Neural cell (in vitro differentiated cells): ENCODE data around the gene ABCF2. TPM values are rescaled to one million over a fixed set of nuclear protein-coding genes. Genes with fewer than 3 reads are reported as not detected.

Source experiments
- H2AFZ ChIP-seq: fragments of 200-600, 300-800 bp; sonication (generic), shearing (Covaris generic); 2 replicates; pipeline ENCODE4 v1.6.0; 2014; ENCODE audit warnings: low read depth, mild to moderate bottlenecking, antibody characterized with exemption, low read length, moderate library complexity
- H3F3A ChIP-seq: fragments of 200-600 bp; shearing (Covaris generic); 2 replicates; pipeline ENCODE4 v1.6.1; 2016; ENCODE audit warnings: mild to moderate bottlenecking, moderate library complexity, mixed read lengths, antibody characterized with exemption, low read length; ENCODE audit not compliant: insufficient read depth, poor library complexity, severe bottlenecking
- H3K27ac ChIP-seq: fragments of 200-600, 300-800 bp; sonication (generic), shearing (Covaris generic); 2 replicates; pipeline ENCODE4 v1.5.1; 2014; ENCODE audit warnings: mild to moderate bottlenecking, low read length, moderate library complexity
- H3K27me3 ChIP-seq: fragments of 300-800, 200-600 bp; sonication (generic), shearing (Covaris generic); 2 replicates; pipeline ENCODE4 v1.6.0; 2014; ENCODE audit warnings: mild to moderate bottlenecking, low read depth, low read length, moderate library complexity; ENCODE audit not compliant: insufficient read depth
- H3K36me3 ChIP-seq: fragments of 300-800, 200-600 bp; sonication (generic), shearing (Covaris generic); 2 replicates; pipeline ENCODE4 v1.5.1; 2014; ENCODE audit warnings: mild to moderate bottlenecking, antibody characterized with exemption, low read length, moderate library complexity; ENCODE audit not compliant: insufficient read depth
- H3K4me2 ChIP-seq: fragments of 300-800, 200-600 bp; sonication (generic), shearing (Covaris generic); 2 replicates; pipeline ENCODE4 v1.6.0; 2014; ENCODE audit warnings: mild to moderate bottlenecking, low read length
- H3K4me3 ChIP-seq: fragments of 300-800, 200-600 bp; sonication (generic), shearing (Covaris generic); 2 replicates; pipeline ENCODE4 v1.5.1; 2014; ENCODE audit warnings: mild to moderate bottlenecking, low read length, moderate library complexity
- H3K79me2 ChIP-seq: fragments of 200-600 bp; shearing (Covaris generic); replicated peaks from 2 replicates; pipeline ENCODE4 v1.6.0; 2014; ENCODE audit warnings: mild to moderate bottlenecking, low read length, moderate library complexity; ENCODE audit not compliant: insufficient read depth
- H3K9ac ChIP-seq: fragments of 300-800, 200-600 bp; sonication (generic), shearing (Covaris generic); 2 replicates; pipeline ENCODE4 v1.6.1; 2016; ENCODE audit warnings: mild to moderate bottlenecking, low read length, mixed read lengths
- H3K9me2 ChIP-seq: fragments of 200-600 bp; shearing (Covaris generic); 2 replicates; pipeline ENCODE4 v1.6.1; 2016; ENCODE audit warnings: mild to moderate bottlenecking, low read length, mixed read lengths; ENCODE audit not compliant: insufficient read depth
- H3K9me3 ChIP-seq: fragments of 200-600, 300-800 bp; sonication (generic), shearing (Covaris generic); 2 replicates; pipeline ENCODE4 v1.6.1; 2016; ENCODE audit warnings: mild to moderate bottlenecking, mixed run types, low read length, moderate library complexity, mixed read lengths
- H4K20me1 ChIP-seq: fragments of 200-600 bp; shearing (Covaris generic); 2 replicates; pipeline ENCODE4 v1.6.1; 2016; ENCODE audit warnings: mild to moderate bottlenecking, mixed run types; ENCODE audit not compliant: insufficient read depth
- EP300 ChIP-seq: fragments of 450-650 bp; conservative IDR thresholded peaks from 2 replicates; pipeline ENCODE4 v1.6.1; 2014; ENCODE audit warnings: antibody characterized with exemption, mild to moderate bottlenecking, moderate library complexity; ENCODE audit not compliant: poor library complexity, severe bottlenecking
- EZH2 ChIP-seq: fragments of 200-600, 300-800 bp; shearing (Covaris generic), sonication (generic); IDR thresholded peaks from 2 replicates; pipeline ENCODE4 v1.6.1; 2014; ENCODE audit warnings: antibody characterized with exemption, low read length, borderline replicate concordance, mild to moderate bottlenecking; ENCODE audit not compliant: insufficient read depth, poor library complexity, severe bottlenecking
- MXI1 ChIP-seq: fragments of 450-650 bp; conservative IDR thresholded peaks from 2 replicates; pipeline ENCODE4 v1.6.1; 2014; ENCODE audit warnings: antibody characterized with exemption, mild to moderate bottlenecking; ENCODE audit not compliant: poor library complexity, severe bottlenecking
- POLR2AphosphoS5 ChIP-seq: IDR thresholded peaks from 2 replicates; pipeline ENCODE4 v1.6.1; 2012
- RAD21 ChIP-seq: fragments of 450-650 bp; conservative IDR thresholded peaks from 2 replicates; pipeline ENCODE4 v1.6.1; 2014; ENCODE audit warnings: antibody characterized with exemption, mild to moderate bottlenecking, moderate library complexity
- REST ChIP-seq: IDR thresholded peaks from 2 replicates; pipeline ENCODE4 v1.6.1; 2012; ENCODE audit warnings: borderline replicate concordance
- SMC3 ChIP-seq: fragments of 450-650 bp; conservative IDR thresholded peaks from 2 replicates; pipeline ENCODE4 v1.6.1; 2014; ENCODE audit warnings: antibody characterized with exemption, mild to moderate bottlenecking, moderate library complexity; ENCODE audit not compliant: poor library complexity
- TAF1 ChIP-seq: IDR thresholded peaks from 2 replicates; pipeline ENCODE4 v1.6.1; 2012; ENCODE audit warnings: low read depth
- polyA plus RNA-seq: library from polyadenylated mRNA; depleted of rRNA; stranded (reverse); fragments of >200 nt; gene quantifications from 2 replicates; pipeline ENCODE4 v1.2.3, GENCODE V29; 2014
- TF ChIP-seq, protein P1 (sequence below): fragments of 450-650 bp; IDR thresholded peaks from 2 replicates; pipeline ENCODE4 v1.5.1; 2014; ENCODE audit warnings: antibody characterized with exemption, mild to moderate bottlenecking, moderate library complexity; ENCODE audit not compliant: poor library complexity, severe bottlenecking

ABCF2 gene
- polyA plus RNA-seq, 1 donor from 2014 or later = 32.7 TPM

DNA sequence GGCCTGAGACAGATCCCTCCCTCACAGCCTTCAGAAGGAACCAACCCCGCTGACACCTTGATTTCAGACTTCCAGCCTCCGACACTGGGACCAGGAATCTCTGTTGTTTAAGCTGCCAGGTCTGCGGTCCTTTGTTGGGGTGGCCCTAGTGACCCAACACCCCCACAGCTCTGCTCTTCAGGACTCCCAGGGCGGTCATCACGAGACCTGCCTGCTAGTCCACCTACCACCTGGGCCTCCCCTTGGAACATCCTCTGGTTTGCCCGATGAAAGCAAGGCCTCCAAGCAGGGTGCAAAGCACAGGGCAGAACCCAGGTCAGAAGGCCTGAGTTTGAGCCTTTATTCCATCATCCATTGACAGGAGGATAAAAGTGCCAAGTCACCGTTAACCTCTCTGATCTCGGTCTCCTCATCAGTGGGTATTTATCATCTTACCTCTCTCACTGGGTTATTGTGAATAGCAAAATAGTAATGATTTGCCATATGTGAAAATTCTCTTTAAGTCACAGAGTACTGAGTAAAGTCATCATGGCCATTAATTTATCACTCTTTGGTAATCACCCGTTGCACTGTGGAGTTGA lies 38.4 kb upstream of the ABCF2 start:
- H3K27ac ChIP-seq = no peak overlapping the region
- no peak overlapping the region for H3K9ac ChIP-seq
- H3K36me3 ChIP-seq = no peaks in the 10 kb centered on the region
- H4K20me1 ChIP-seq = no peaks in the 10 kb centered on the region
- H3K27me3 ChIP-seq = no peaks in the 10 kb centered on the region
- H3K9me2 ChIP-seq = no peaks in the 10 kb centered on the region
- no peaks in the 10 kb centered on the region for H3K79me2 ChIP-seq
- no peak overlapping the region for H2AFZ ChIP-seq
- TF ChIP-seq TAF1 (no peak), RAD21 (no peak)
- no peak overlapping the region for H3K4me2 ChIP-seq
- no peak overlapping the region for H3K4me3 ChIP-seq
- H3K9me3 ChIP-seq = no peaks in the 10 kb centered on the region
- no peaks in the 10 kb centered on the region for H3F3A ChIP-seq

DNA sequence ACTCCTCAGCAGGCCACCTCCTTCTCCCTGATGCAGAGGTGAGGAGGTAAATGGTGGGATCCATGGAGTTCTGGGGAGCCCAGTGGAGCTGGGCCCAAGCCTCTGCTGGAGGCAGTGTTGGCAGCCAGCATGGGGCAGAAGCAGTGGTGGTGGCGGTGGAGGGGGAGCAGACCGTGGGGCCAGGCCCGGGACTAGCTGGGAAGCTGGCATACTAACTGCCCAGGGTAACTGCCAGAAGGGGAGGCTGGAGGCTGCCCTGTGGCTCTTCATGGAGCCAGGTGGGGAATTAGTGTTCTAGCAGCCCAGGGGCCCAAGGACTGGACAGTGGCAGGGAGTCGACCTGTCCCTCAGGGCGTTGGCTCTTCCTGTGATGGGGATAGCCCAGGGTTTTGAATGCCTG lies 37.6 kb upstream of the ABCF2 start:
- Histone ChIP-seq H3K27ac (no peak overlapping the region), H3K4me3 (no peak overlapping the region), H3K79me2 (no peaks in the 10 kb centered on the region), H3K9me3 (no peaks in the 10 kb centered on the region), H3F3A (no peaks in the 10 kb centered on the region), H3K9me2 (no peaks in the 10 kb centered on the region), H3K9ac (no peak overlapping the region), H4K20me1 (no peaks in the 10 kb centered on the region), H3K36me3 (no peaks in the 10 kb centered on the region), H3K4me2 (no peak overlapping the region), H2AFZ (no peak overlapping the region), H3K27me3 (no peaks in the 10 kb centered on the region)
- TF ChIP-seq RAD21 = no peak
- no peak for TF ChIP-seq TAF1
- TF ChIP-seq, protein P1, sequence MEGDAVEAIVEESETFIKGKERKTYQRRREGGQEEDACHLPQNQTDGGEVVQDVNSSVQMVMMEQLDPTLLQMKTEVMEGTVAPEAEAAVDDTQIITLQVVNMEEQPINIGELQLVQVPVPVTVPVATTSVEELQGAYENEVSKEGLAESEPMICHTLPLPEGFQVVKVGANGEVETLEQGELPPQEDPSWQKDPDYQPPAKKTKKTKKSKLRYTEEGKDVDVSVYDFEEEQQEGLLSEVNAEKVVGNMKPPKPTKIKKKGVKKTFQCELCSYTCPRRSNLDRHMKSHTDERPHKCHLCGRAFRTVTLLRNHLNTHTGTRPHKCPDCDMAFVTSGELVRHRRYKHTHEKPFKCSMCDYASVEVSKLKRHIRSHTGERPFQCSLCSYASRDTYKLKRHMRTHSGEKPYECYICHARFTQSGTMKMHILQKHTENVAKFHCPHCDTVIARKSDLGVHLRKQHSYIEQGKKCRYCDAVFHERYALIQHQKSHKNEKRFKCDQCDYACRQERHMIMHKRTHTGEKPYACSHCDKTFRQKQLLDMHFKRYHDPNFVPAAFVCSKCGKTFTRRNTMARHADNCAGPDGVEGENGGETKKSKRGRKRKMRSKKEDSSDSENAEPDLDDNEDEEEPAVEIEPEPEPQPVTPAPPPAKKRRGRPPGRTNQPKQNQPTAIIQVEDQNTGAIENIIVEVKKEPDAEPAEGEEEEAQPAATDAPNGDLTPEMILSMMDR = no peak
- TF ChIP-seq POLR2AphosphoS5 = no peak
- TF ChIP-seq MXI1 = no peak
- TF ChIP-seq EZH2 = no peak
- no peak for TF ChIP-seq EP300
- no peak for TF ChIP-seq SMC3
- no peak for TF ChIP-seq REST
